ENCODE results near the gene NAXD. TPM values are rescaled to one million over a fixed set of nuclear protein-coding genes. Genes with fewer than 3 reads are reported as not detected.

The NAXD gene
- total and polyA plus RNA-seq, 10 donors, result 25.1 to 40.9 (median 34.1) TPM

DNA sequence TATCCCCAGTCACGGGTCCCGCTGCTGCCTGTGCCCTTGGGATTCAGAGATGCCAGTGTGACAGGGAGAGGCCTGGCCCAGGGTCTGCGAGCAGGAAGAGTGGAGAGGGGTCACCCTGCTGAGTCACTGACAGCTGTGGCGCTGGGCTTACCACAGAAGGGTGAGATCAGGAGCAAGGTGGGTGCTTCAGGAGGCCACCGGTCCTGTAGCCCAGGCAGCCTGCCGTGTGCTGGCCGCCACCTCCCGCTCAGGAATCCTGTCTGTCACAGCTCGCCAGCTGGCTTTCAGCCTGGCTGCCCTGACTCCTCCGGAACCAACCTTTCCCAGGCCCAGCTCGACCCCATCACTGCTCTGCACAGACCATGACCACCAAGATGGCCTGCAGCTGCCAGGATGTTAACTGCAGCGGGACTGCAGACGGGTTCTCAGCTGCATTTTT, 25.3 kb downstream of the NAXD start:
- H3K36me3 ChIP-seq, result peaks cover 11 to 100% (median 84%) of the 10 kb centered on the region in 6 donors

DNA sequence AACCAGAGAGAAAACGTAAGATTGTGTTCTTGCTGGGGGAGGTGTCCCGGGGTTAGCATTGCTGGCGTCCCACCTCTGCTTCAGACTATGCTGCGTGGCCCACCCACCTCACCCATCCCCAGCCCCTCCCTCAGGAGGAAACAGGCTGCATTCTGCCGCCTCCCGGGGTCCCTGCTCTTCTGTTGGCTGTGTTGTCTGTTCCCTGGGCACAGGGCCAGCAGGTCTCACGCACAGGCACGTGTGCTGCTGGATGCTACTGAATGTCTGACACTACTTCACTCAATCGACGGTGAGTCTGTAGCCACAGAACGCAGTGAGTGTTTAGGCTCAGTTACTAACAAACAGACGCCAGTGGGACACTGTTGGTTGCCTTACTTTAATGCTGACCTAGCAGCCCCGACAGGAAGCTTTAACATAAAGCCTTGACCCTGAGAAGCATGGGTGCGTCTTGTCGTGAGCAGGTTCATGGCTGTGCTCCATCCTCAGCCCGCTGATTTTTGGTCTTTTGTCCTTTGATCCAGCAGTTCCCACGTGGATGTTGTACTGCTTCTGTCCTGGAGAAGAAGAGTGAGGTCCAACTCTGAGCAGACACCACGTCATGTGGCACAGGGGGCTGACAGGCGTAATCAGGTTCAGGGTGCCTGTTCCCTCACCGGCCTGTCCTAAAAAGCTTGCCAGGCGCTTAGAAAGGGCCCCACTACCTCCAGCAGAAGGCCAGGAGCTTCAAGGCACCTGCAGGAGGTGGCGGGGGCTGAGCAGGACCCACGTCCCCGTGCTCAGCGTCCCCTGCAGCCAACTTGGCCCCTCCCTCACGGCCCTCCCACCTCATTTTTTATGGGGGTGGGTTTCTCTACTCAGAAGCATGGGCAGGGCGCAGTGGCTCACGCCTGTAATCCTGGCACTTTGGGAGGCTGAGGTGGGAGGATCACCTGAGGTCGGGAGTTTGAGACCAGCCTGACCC, 26.0 kb downstream of the NAXD start:
- 75 to 85% (median 81%) methylated on average over 25 to 29 of the region's 29 CpGs for WGBS, 5 donors
- Histone ChIP-seq H3K27ac (peak overlapping the region in 3 of 8 donors; percentile 15 to 62 (median 19)), H3K4me1 (peaks cover 0 to 35% (median 18%) of the 10 kb centered on the region in 6 donors), H3K9me3 (no peaks in the 10 kb centered on the region), H3K4me3 (no peak overlapping the region), H3K36me3 (peaks cover 11 to 100% (median 81%) of the 10 kb centered on the region in 6 donors), H3K27me3 (replicated peaks in 1 of 7) (no peaks in the 10 kb centered on the region)
- TF ChIP-seq POLR2AphosphoS5 (IDR thresholded peaks at IDR 0.05), result no peak
- TF ChIP-seq, protein P1, sequence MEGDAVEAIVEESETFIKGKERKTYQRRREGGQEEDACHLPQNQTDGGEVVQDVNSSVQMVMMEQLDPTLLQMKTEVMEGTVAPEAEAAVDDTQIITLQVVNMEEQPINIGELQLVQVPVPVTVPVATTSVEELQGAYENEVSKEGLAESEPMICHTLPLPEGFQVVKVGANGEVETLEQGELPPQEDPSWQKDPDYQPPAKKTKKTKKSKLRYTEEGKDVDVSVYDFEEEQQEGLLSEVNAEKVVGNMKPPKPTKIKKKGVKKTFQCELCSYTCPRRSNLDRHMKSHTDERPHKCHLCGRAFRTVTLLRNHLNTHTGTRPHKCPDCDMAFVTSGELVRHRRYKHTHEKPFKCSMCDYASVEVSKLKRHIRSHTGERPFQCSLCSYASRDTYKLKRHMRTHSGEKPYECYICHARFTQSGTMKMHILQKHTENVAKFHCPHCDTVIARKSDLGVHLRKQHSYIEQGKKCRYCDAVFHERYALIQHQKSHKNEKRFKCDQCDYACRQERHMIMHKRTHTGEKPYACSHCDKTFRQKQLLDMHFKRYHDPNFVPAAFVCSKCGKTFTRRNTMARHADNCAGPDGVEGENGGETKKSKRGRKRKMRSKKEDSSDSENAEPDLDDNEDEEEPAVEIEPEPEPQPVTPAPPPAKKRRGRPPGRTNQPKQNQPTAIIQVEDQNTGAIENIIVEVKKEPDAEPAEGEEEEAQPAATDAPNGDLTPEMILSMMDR (IDR thresholded peaks at IDR 0.05 in 8 of 11, conservative IDR thresholded peaks at IDR 0.05 in 3 of 11), result no peak
- TF ChIP-seq POLR2A (IDR thresholded peaks at IDR 0.05), result no peak
- DNase-seq, result peak; percentile 64
- intact Hi-C loops (cut with DNase I; ENCODE audit: low total_unique reads), result no loop called here

More for the DNA sequence above, 25.3 kb downstream of the NAXD start:
- no peaks in the 10 kb centered on the region for H3K9me3 ChIP-seq
- peak; percentile 68 for DNase-seq
- no peaks in the 10 kb centered on the region for H3K27me3 ChIP-seq (replicated peaks in 1 of 7)
- TF ChIP-seq POLR2A (IDR thresholded peaks at IDR 0.05) (no peak), POLR2AphosphoS5 (IDR thresholded peaks at IDR 0.05) (peak; percentile 42 to 71 (median 52))
- intact Hi-C loops (cut with DNase I; ENCODE audit: low total_unique reads), result no loop called here
- no peak overlapping the region for H3K4me3 ChIP-seq
- peak overlapping the region in 4 of 8 donors; percentile 15 to 62 (median 24) for H3K27ac ChIP-seq
- peaks cover 0 to 29% (median 18%) of the 10 kb centered on the region in 6 donors for H3K4me1 ChIP-seq
- 76 to 87% (median 77%) methylated on average over 7 to 13 of the region's 13 CpGs for WGBS, 5 donors

DNA sequence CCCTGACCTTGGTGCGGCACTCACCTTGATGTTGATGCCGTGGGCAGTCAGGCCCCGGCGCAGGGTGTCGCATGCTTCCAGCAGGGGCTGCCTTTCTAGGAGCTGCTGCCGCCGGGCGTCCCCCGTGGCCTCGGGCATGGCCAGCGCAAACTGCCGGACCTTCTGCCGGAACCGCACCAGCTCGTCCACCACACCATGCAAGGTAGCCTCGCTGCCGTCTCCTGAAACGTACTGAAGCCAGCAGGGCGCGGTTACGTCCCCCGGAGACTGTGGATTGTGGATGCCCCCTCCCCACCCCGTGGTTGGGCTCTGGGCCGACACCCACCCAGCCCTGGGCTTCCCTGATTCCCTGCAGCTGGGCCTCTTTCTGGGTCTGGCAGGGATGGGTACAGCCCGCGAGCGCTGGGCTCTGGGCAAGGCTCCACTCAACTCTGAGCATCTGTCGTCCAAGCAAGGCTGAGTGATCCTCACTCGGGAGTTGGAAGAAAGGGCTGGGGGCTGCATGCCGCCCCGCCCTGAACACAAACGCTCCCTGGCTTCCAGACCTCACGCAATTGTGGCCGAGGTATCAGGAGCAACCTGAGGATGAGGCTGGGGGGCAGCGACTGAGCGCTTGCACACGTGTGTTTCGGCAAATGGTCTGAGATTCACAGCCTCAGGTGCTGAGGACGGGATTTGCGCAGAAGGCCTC, 27.1 kb downstream of the NAXD start:
- 93 to 95% (median 94%) methylated on average over 37 to 40 of the region's 40 CpGs for WGBS, 5 donors
- TF ChIP-seq POLR2A (IDR thresholded peaks at IDR 0.05) (no peak), POLR2AphosphoS5 (IDR thresholded peaks at IDR 0.05) (peak in 2 of 3 donors; percentile 26 to 56)
- Histone ChIP-seq H3K4me1 (peaks cover 0 to 37% (median 18%) of the 10 kb centered on the region in 6 donors), H3K27ac (no peak overlapping the region), H3K36me3 (peaks cover 6 to 100% (median 78%) of the 10 kb centered on the region in 6 donors), H3K9me3 (no peaks in the 10 kb centered on the region), H3K27me3 (replicated peaks in 1 of 7) (no peaks in the 10 kb centered on the region), H3K4me3 (no peak overlapping the region)
- intact Hi-C loops (cut with DNase I; ENCODE audit: low total_unique reads), result no loop called here
- DNase-seq, result peak; percentile 73

GRCh38 chr13:110643324-110643723, 28.0 kb downstream of the NAXD start:
- H3K4me1 ChIP-seq, result peaks cover 0 to 46% (median 18%) of the 10 kb centered on the region in 6 donors
- DNase-seq, result peak; percentile 69
- no peak overlapping the region for H3K4me3 ChIP-seq
- H3K27ac ChIP-seq, result no peak overlapping the region
- H3K27me3 ChIP-seq (replicated peaks in 1 of 7), result no peaks in the 10 kb centered on the region
- TF ChIP-seq, protein P1 (IDR thresholded peaks at IDR 0.05 in 8 of 11, conservative IDR thresholded peaks at IDR 0.05 in 3 of 11), result no peak
- TF ChIP-seq POLR2AphosphoS5 (IDR thresholded peaks at IDR 0.05) (peak in 1 of 3 donors; percentile 45), POLR2A (IDR thresholded peaks at IDR 0.05) (no peak)
- H3K9me3 ChIP-seq, result no peaks in the 10 kb centered on the region
- H3K36me3 ChIP-seq, result peaks cover 6 to 98% (median 70%) of the 10 kb centered on the region in 6 donors
- intact Hi-C loops (cut with DNase I; ENCODE audit: low total_unique reads), result no loop called here
- WGBS, 5 donors, result 87 to 90% (median 89%) methylated on average over 11 of the region's 11 CpGs

Measured in spleen (tissue), 11 donors.